HUES48 (cell line): ENCODE data around the gene TEDC2.
A peak's percentile ranks its signal among the peaks of the same experiment; 100 is the strongest.

Experiments used
- H3K27ac ChIP-seq: one replicate; pipeline ENCODE4 v1.7.0; 2013; ENCODE audit warnings: low read depth, low read length, inconsistent platforms
- H3K27me3 ChIP-seq: 2 replicates; pipeline ENCODE4 v1.6.1; 2013; ENCODE audit warnings: mild to moderate bottlenecking, low read length; ENCODE audit not compliant: control insufficient read depth, insufficient read depth
- H3K36me3 ChIP-seq: 2 replicates; pipeline ENCODE4 v1.6.1; 2013; ENCODE audit warnings: low read length; ENCODE audit not compliant: control insufficient read depth, insufficient read depth
- H3K4me1 ChIP-seq: 2 replicates; pipeline ENCODE4 v1.6.1; 2013; ENCODE audit warnings: mild to moderate bottlenecking, low read length; ENCODE audit not compliant: control insufficient read depth, insufficient read depth
- H3K4me3 ChIP-seq: 2 replicates; pipeline ENCODE4 v1.5.1; 2013; ENCODE audit warnings: mild to moderate bottlenecking, low read depth, low read length
- H3K9ac ChIP-seq: 2 replicates; pipeline ENCODE4 v1.6.1; 2013; ENCODE audit warnings: mild to moderate bottlenecking, low read depth, low read length, moderate library complexity
- H3K9me3 ChIP-seq: 2 replicates; pipeline ENCODE4 v1.6.1; 2013; ENCODE audit warnings: low read length; ENCODE audit not compliant: control insufficient read depth, insufficient read depth

TEDC2 gene

GRCh38 chr16:2498531-2499253, 38.8 kb downstream of the TEDC2 start:
- Histone ChIP-seq H3K4me3 (no peak overlapping the region), H3K9me3 (no peaks in the 10 kb centered on the region), H3K36me3 (peaks cover 29% of the 10 kb centered on the region), H3K4me1 (peaks cover 8% of the 10 kb centered on the region), H3K27me3 (no peaks in the 10 kb centered on the region), H3K9ac (no peak overlapping the region), H3K27ac (no peak overlapping the region)

- peaks cover 29% of the 10 kb centered on the region for H3K36me3 ChIP-seq
- no peak overlapping the region for H3K27ac ChIP-seq
- no peak overlapping the region for H3K4me3 ChIP-seq
- H3K4me1 ChIP-seq: peaks cover 8% of the 10 kb centered on the region
- no peaks in the 10 kb centered on the region for H3K9me3 ChIP-seq
- H3K9ac ChIP-seq: no peak overlapping the region
- H3K27me3 ChIP-seq: no peaks in the 10 kb centered on the region
Observed at GRCh38 chr16:2499454-2499853, 39.5 kb downstream of the TEDC2 start.

GRCh38 chr16:2499890-2500429, 40.1 kb downstream of the TEDC2 start:
- peaks cover 29% of the 10 kb centered on the region for H3K36me3 ChIP-seq

GRCh38 chr16:2500430-2500917, 40.6 kb downstream of the TEDC2 start:
- peaks cover 29% of the 10 kb centered on the region for H3K36me3 ChIP-seq
- peaks cover 8% of the 10 kb centered on the region for H3K4me1 ChIP-seq
- no peak overlapping the region for H3K9ac ChIP-seq
- H3K9me3 ChIP-seq: no peaks in the 10 kb centered on the region
- H3K4me3 ChIP-seq: no peak overlapping the region
- no peak overlapping the region for H3K27ac ChIP-seq
- no peaks in the 10 kb centered on the region for H3K27me3 ChIP-seq

More at GRCh38 chr16:2499890-2500429, 40.1 kb downstream of the TEDC2 start:
- no peak overlapping the region for H3K4me3 ChIP-seq
- no peak overlapping the region for H3K9ac ChIP-seq
- H3K27me3 ChIP-seq: no peaks in the 10 kb centered on the region
- no peaks in the 10 kb centered on the region for H3K9me3 ChIP-seq
- H3K27ac ChIP-seq: no peak overlapping the region
- H3K4me1 ChIP-seq: peaks cover 8% of the 10 kb centered on the region

- Histone ChIP-seq H3K9ac (no peak overlapping the region), H3K9me3 (no peaks in the 10 kb centered on the region), H3K4me3 (peak overlapping the region; percentile 58), H3K27me3 (no peaks in the 10 kb centered on the region), H3K36me3 (peaks cover 26% of the 10 kb centered on the region), H3K27ac (peak overlapping the region; percentile 33), H3K4me1 (peaks cover 8% of the 10 kb centered on the region)
Observed at GRCh38 chr16:2500918-2501750, 41.2 kb downstream of the TEDC2 start.

GRCh38 chr16:2501946-2502895, 42.3 kb downstream of the TEDC2 start:
- Histone ChIP-seq H3K9me3 (no peaks in the 10 kb centered on the region), H3K27ac (peak overlapping the region; percentile 33), H3K9ac (no peak overlapping the region), H3K4me1 (peaks cover 8% of the 10 kb centered on the region), H3K4me3 (peak overlapping the region; percentile 58; the same call in 1 of the 2 replicates), H3K27me3 (no peaks in the 10 kb centered on the region), H3K36me3 (peaks cover 16% of the 10 kb centered on the region)

- Histone ChIP-seq H3K9ac (no peak overlapping the region), H3K27me3 (no peaks in the 10 kb centered on the region)
Observed at GRCh38 chr16:2505695-2506094, 45.8 kb downstream of the TEDC2 start.

GRCh38 chr16:2507052-2507659, 47.2 kb downstream of the TEDC2 start:
- H3K27me3 ChIP-seq: no peaks in the 10 kb centered on the region
- H3K36me3 ChIP-seq: no peaks in the 10 kb centered on the region
- no peak overlapping the region for H3K27ac ChIP-seq
- H3K4me1 ChIP-seq: 0 out of 2 replicates have a peak, but pooled peaks cover 7% of the 10 kb centered on the region
- no peaks in the 10 kb centered on the region for H3K9me3 ChIP-seq
- no peak overlapping the region for H3K9ac ChIP-seq
- no peak overlapping the region for H3K4me3 ChIP-seq

More at GRCh38 chr16:2505695-2506094, 45.8 kb downstream of the TEDC2 start:
- Histone ChIP-seq H3K36me3 (no peaks in the 10 kb centered on the region), H3K27ac (no peak overlapping the region), H3K9me3 (no peaks in the 10 kb centered on the region), H3K4me1 (peaks cover 8% of the 10 kb centered on the region), H3K4me3 (no peak overlapping the region)

GRCh38 chr16:2507665-2508064, 47.8 kb downstream of the TEDC2 start:
- H3K27me3 ChIP-seq: no peaks in the 10 kb centered on the region
- no peaks in the 10 kb centered on the region for H3K9me3 ChIP-seq
- H3K36me3 ChIP-seq: no peaks in the 10 kb centered on the region
- H3K9ac ChIP-seq: no peak overlapping the region
- no peak overlapping the region for H3K27ac ChIP-seq
- H3K4me3 ChIP-seq: no peak overlapping the region
- H3K4me1 ChIP-seq: peaks cover 10% of the 10 kb centered on the region; the same call in 1 of the 2 replicates
